Urinary bladder (tissue), 4 donors: ENCODE results near the gene KISS1. TPM values are rescaled to one million over a fixed set of nuclear protein-coding genes. Genes with fewer than 3 reads are reported as not detected.

Source experiments
- DNase-seq: peaks from one replicate; pipeline ENCODE4 v3.0.0-alpha.2; 2015; ENCODE audit errors: extremely low spot score
- H3K27ac ChIP-seq: one replicate; pipeline ENCODE4 v1.5.1; 2013; ENCODE audit warnings: low read depth, mild to moderate bottlenecking, moderate library complexity
- H3K36me3 ChIP-seq: one replicate; pipeline ENCODE4 v1.6.1; 2013; ENCODE audit warnings: mild to moderate bottlenecking, moderate library complexity; ENCODE audit not compliant: insufficient read depth
- H3K4me1 ChIP-seq: one replicate; pipeline ENCODE4 v1.6.1; 2013; ENCODE audit warnings: mild to moderate bottlenecking, moderate library complexity; ENCODE audit not compliant: insufficient read depth
- H3K4me3 ChIP-seq: one replicate; pipeline ENCODE4 v1.5.1; 2013; ENCODE audit warnings: low read depth, low read length
- WGBS: extraction: QIAGEN DNeasy Blood & Tissue Kit; methylation state at CpG from one replicate; pipeline ENCODE4 v1.1.7; 2013; 5-methylcytosine and 5-hydroxymethylcytosine counted together
- polyA plus RNA-seq: library from polyadenylated mRNA; stranded (reverse); fragments of 200-250 nt; gene quantifications from one replicate; pipeline ENCODE4 v1.2.3, GENCODE V29; 2013
- total RNA-seq: library from RNA; depleted of rRNA; stranded (reverse); fragments of >200 nt; gene quantifications from one replicate; pipeline ENCODE4 v1.2.3, GENCODE V29; 2014
- donor health status: healthy with polysubstance abuse.
- donor health status: healthy.

Gene KISS1
- total and polyA plus RNA-seq, 2 donors = 1.3 TPM; not detected in 1

DNA sequence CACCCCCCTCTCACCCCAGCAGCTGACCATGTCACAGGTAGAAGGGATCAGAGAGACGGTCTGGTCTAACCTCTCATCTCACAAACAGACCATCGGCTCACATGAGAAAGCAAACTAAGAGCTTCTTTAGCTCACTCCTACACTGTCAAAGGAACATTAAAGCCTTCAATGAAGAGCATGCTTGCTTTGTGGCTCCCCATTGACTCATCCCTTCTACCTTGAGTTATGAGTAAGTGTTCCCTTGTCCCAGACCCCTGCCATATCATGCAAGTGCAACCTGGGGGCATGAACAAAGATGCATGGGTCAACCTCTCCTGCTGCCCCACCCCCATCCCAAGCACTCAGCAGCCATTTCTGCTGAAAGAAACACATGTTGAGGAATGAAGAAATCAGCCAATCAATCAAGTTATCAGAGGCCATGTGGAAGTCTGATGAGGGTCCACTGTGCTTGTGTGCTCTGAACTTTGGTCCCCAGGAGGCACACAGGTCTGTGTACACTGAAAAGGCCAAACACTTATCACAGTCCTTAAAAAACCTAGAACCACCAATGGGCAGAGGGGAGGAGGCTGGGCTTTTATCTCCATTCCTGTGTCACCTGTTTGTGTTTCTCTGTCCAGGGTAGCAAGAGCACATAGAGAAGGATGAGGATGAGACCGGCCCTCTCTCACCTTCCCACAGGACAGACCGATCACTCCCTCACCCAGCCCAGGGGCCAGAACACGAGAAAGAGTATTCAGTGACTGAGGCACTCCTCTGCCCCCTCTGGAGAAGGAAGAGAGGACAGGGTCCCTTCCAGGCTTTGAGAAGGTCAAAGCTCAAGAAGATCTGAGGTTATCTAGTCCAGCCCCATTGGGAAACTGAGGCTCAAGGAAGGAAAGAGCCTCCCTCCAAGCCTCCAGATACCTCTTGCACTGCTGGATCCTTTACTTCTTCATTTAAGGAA is 54.0 kb downstream of the KISS1 start:
- Histone ChIP-seq H3K4me1 (no peaks in the 10 kb centered on the region), H3K4me3 (no peak overlapping the region), H3K36me3 (no peaks in the 10 kb centered on the region), H3K27ac (no peak overlapping the region)
- no peak for DNase-seq
- WGBS = 92% methylated on average over 5 of the region's 5 CpGs

DNA sequence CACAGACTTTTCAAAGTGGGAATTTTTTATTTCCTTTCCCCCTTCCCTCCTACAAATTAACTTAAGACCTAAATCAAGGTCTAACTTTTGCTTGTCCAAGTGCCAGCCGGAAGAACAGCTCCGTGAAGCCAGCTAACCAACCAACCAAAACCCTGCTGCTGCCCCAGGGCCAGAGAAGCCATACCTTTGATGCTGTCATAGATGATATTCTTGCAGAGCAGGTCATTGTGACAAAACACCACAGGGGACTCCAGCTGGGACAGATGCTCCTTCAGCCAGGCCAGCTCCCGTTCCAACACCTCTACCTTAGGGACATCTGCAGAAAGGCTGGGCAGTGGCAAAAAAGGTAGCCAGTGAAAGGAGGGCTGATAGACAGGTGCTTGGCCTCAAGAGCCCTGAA is 55.2 kb downstream of the KISS1 start:
- H3K36me3 ChIP-seq = no peaks in the 10 kb centered on the region
- no peak for DNase-seq
- no peak overlapping the region for H3K27ac ChIP-seq
- no peaks in the 10 kb centered on the region for H3K4me1 ChIP-seq
- H3K4me3 ChIP-seq = no peak overlapping the region
- 96% methylated on average over 3 of the region's 3 CpGs for WGBS

Other genes with a start within 250 kb of the KISS1 start
- gene SOX13, start 123.4 kb downstream of the KISS1 start, total RNA-seq = 12.8 TPM
- gene SOX13, start 123.4 kb downstream of the KISS1 start, polyA plus RNA-seq = 41.9 TPM
- gene ETNK2, start 44.4 kb downstream of the KISS1 start, total RNA-seq = 7.7 TPM
- 25.8 TPM for gene ETNK2, start 44.4 kb downstream of the KISS1 start, polyA plus RNA-seq
- 0.26 TPM for gene REN, start 30.2 kb downstream of the KISS1 start, total RNA-seq
- 0.41 TPM for gene REN, start 30.2 kb downstream of the KISS1 start, polyA plus RNA-seq
- gene GOLT1A, start 17.5 kb upstream of the KISS1 start, total RNA-seq = 2.1 TPM
- 9.1 TPM for gene GOLT1A, start 17.5 kb upstream of the KISS1 start, polyA plus RNA-seq
- 15.1 TPM for gene PLEKHA6, start 163.4 kb upstream of the KISS1 start, total RNA-seq
- 9.5 TPM for gene PLEKHA6, start 163.4 kb upstream of the KISS1 start, polyA plus RNA-seq
- 45.2 TPM for gene PPP1R15B, start 215.3 kb upstream of the KISS1 start, total RNA-seq
- gene PPP1R15B, start 215.3 kb upstream of the KISS1 start, polyA plus RNA-seq = 28.3 TPM